GM21423 (cell line): Measurements from ENCODE around the gene AQP3.
"Not testable (repeated sequence)": the region's sequence is repeated elsewhere in the genome, so short reads cannot be mapped to it uniquely, and the experiment has no call there.

Experiments used
- ATAC-seq: cut with Tn5 transposase; IDR thresholded peaks from one replicate; pipeline ENCODE4 v1.9.1; 2021; ENCODE audit warnings: mild to moderate bottlenecking, moderate library complexity; ENCODE audit not compliant: unreplicated experiment

AQP3 gene

DNA sequence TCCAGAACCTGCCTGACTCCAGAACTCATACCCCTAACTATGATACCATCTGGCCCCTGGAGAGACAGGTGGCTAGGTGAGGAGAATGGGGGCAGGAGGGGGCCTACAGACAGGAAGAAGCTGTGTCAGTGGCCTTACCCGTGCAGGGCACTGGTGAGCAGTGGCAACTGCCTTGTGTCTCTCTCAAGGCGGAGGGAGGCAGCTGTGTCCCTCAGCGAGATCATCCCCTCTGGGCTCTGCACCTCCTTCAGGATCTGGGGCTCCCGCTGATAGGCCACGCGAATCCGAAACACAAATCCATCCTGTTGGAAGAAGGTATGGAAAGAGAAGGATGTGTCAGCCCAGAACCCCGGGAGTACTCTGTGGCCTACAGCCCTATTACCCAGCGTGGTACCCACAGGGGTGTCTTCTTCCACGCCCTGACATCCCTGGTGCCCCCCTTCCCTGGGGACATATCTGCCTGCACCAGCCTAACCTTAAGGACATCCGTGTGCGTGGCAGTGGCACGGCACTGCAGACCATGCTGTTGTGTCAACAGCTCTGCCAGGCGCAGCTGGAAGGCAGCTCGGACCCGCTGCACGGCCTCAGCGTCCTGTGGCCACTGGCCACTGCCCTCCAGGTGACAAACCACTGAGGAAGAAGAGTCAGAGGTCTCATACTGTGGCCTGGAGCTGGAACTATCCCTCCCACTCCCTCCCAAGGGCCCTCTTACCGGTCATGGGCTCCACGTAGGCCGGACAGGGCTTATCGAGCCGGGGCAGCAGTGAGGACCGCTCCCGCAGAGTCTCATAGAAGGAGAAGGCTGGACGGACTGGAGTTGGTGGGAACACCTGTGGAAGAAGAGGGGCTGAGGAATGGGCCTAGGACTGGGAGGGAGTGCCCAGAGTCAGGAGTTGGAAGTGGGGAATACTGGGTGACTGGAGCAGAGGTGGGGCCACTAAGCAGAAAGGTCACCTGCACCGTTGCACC lies 18.5 kb upstream of the AQP3 start:
- no peak for ATAC-seq

DNA sequence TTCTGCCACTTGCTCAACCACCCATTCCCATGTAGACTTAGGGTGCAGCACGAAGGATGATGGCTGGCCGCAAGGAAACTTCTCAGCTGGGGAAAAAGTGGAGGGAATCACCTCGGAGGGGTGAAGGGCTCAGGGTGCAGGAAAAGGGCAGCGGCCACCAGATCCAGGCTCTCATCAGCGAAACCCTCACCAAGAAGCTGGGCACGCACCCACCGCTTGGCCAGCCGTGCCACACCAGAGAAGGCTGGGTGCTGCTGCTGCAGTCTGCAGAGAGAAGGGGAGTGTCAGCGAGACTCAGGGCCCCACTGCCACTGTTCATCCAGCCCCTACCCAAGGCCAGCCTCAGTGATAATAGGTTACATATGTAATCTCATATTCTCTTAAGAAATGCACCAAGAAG lies 17.7 kb upstream of the AQP3 start:
- ATAC-seq = no peak

DNA sequence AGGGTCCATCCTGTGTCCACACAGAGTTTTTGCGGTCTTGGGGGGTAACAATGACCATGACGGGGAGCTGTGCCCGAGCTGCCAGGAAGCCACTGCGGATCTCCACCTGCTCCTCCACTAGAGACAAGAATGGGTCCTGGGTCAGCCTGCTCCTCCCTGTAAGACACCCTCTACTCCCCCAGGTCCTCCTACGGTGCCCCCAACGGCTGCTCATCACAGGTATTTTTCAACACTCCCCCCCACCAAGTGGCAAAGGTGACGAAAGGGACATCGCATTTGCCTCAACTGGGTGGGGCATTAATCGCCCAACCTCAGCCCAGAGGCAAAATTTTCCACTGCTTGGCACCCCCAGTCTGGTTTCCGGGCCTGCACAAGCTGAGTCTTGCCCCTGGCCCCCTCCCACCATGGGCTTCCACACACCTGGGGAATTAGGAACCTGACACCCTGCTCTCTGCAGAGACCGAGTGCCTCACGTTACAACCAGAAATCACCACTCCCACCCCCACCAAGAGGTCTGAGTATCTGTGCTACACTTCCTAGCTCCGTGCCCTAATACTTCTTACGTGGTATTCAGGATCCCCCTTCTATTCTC lies 16.7 kb upstream of the AQP3 start:
- no peak for ATAC-seq

DNA sequence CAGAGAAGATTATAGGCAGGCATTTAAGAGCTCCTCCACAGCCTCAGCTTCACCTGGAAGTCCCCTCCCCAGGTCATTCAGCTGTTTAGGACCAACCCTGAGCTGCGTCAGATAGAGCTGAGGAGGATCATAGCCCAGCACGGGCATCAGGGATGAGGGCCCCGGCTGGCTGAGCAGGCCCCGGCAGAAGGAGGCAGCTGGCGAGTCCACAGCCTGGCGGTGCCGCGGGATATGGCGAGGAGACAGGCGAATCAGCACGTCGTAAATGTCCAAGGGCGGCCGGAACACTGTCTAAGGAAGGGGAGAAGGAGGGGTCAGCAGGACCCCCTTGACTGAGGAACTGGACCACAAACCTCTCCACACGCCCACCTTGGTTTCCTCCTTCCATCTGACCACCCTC lies 15.8 kb upstream of the AQP3 start:
- ATAC-seq = no peak

DNA sequence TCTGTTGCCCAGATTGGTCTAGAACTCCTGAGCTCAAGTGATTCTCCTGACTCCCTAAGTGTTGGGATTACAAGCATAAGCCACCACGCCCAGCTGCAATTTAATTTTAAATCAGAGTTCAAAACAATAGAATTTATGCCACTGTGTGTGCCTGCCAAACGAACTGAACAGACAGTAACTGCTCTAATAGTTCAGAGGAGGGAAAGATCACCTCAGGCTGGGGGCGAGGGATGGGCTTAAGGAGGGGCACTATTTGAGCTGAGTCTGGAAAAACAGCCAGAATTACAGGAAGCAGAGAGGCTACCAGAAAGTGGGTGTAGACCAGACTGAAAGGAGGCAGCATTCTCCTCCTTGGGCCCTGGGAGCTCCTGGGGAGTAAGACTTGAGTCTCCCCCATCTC lies 14.1 kb upstream of the AQP3 start:
- ATAC-seq = no peak

DNA sequence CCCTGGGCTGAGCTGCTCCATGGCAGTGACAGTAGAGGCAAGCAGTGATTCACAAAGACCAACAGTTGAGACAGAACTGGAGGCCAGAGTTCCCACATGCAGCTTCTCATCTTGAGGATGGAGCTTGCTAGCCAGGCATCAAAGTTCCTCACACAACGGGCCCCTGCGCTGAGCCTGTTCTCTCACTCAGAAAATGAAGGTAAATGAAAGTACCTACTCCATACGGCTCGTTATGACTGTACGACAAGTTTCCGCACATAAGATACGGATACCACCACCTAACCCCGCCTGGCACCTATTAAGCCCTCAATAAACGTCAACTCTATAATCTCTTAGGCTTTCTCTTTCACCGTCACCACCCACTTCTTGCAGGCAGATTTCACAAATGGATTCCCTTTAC lies 13.5 kb upstream of the AQP3 start:
- no peak for ATAC-seq

DNA sequence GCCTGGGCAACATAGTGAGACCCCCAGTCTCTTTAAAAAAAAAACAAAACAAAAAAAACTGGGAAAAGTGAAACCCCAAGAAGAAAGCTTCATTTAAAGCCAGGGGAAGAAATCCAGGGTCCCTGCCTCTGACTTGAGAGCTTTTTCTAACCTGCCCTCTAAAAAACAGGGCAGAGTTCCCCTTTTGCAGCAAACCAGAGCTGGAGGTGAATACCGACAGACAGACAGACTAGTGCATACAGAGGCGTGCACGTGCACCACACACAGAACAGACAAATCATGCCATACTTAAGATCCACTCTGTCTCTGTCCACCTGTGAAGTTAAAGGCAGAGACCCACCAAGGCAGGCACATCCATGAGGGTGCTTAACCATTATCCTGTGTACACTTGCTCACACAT lies 11.7 kb upstream of the AQP3 start:
- ATAC-seq = no peak

DNA sequence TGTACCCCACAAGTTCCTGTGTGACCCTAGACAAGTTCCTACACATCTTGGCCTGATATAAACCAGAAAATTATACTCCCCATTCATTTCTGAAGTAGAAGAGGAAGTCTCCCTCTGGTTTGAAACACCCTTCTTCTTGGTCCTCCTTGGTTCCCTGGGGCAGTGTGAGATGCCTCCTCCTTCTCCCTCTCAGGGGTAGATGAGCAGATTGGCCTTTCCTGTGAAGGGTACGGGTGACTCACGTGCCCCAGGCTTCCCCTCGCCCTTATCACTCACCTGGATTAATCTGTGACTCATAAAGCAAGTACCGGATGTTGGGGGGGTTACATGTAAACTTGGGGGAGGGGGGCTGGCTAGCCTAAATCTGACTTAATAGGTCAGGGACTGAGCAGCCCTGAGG lies 11.1 kb upstream of the AQP3 start:
- ATAC-seq = no peak

DNA sequence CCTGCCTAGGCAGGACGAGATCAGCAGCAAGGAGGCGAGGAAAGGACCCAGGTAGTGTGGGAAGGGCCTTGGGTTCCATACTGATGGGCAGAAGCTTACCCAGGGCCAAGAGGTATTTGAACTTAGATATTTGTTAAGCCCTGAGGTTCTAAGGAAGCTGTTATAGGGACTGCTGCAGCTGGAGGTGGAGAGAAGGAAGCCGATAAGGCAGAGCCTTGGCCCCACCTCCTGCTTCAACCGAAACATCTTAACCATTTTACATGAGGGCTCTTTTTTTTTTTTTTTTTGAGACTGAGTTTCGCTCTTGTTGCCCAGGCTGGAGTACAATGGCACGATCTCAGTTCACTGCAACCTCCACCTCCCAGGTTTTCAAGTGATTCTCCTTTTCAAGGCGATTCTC lies 8.6 kb upstream of the AQP3 start:
- no peak for ATAC-seq

DNA sequence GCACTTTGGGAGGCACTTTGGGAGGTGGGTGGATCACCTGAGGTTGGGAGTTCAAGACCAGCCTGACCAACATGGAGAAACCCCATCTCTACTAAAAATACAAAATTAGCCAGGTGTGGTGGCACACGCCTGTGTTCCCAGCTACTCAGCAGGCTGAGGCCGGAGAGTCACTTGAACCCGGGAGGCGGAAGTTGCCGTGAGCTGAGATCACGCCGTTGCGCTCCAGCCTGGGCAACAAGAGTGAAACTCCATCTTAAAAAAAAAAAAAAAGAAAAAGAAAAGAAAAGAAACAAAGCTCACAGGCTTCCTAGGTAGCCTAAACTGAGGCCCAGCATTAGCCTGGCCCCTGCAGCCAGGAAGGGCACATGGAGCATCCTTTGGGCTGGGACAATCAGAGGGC lies 8.1 kb upstream of the AQP3 start:
- not testable (repeated sequence) for ATAC-seq

DNA sequence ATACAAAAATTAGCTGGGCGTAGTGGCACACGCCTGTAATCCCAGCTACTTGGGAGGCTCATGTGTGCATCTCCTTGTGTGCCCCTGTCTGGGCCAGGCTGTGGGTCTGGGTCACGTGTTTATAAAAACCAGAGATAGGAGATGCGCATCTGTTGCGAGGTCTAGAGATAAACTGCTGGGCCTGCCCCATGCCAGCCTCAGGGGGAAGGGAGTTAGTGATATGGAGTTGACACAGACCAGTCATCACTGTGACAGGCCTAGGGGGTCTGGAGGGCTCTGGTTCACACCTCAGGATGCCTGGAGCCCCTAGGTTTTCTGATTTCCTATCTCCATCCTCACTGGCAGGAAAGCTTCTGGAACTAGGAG lies 7.3 kb upstream of the AQP3 start:
- not testable (repeated sequence) for ATAC-seq

DNA sequence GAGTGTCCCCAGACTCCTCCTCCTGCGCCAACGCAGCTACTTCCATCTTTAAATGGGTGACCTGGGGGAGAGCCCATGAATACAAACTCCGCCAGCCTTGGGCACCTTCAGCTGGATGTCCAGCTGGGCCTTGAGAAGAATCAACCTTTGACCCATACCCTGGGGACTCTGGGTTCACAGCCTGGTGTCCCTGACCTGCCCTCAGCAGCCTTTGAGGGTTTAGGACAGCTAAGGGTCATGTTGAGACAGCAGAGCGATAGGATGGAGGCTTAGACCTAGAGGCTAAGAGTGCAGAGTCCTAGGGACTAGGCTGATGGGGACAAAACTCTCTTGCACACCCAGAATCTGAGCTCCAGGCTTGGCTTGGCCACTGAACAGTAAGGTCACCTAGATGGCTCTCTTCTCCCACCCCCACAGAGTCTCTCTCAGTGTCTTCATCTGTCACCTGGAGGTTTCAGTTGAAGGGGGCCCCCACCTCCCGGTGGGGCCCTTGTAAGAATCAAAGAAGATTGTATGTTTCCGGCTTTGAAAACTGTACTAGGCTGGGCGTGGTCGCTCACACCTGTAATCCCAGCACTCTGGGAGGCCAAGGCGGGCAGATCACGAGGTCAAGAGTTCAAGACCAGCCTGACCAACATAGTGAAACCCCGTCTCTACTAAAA lies 6.7 kb upstream of the AQP3 start:
- ATAC-seq = no peak

DNA sequence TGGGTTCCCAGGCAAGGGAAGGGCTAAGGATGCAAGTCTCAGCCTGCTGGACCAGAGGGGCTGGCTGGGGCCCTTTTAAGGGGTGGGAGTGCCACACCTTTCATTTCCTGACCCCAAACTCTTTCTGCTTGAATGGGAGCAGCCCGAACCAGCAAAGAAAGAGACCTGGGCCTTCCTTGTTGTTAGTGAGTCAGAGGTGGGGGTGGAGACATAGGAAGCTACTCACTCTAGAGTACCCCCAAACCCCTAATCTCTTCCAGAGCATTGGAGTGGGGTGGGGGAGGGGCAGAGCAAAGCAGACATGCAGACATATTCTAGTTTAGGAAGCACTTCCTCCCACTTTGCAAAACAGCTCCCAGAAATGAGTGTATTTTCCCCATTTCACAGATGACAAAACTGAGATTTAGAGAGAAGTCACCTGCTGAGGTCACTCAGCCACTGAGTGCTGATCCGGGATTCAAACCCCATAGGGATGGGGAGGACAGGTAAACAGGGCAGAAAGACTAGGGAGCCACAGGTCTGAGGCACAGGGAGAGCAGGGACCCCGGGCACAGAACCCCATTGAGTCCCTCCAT lies 6.0 kb upstream of the AQP3 start:
- no peak for ATAC-seq

DNA sequence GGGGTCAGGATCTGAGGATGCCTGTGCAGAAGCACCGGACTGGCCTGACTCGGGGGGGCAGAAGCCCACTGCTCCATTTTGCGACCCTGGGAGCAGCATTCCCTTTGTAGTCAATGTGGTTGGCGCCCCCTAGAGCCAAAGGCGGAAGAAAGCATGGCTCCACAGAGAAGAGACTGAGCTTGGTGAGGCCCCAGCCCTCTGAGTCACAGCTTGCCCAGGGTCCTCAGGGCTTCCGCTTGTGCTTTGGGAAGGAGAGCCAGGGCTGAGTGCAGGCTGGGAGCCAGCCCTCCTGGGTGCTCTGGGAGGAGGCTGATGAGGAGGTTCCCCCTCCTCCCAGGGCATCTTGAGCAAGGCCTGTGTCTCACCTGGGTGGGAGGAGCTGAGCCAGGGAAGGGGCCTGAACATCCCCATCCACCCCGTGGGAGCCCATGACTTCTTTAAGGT lies 5.5 kb upstream of the AQP3 start:
- ATAC-seq = no peak

DNA sequence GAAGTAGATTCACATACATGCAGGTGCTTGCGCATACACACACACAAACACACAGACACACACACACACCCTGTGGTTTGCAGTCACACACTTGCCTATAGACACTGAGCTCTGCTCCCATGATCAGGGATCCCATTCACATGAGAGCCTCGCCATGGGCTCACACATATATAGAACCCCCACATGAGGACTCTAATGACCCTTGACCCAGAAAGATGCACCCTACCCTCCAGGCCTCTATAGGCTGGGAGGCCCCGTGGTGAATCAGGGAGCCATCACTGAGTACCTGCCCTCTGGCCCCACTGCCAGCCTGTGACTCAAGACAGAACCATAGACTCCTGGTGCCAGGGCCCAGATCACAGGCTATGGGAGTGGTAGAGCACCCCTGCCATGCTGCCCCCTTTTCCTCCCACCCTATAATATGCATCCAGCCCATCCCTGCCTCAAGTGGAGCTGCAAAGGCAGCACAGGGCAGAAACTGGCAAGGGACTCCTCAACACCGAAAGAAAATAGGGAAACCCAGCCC lies 3.3 kb upstream of the AQP3 start:
- ATAC-seq = no peak

DNA sequence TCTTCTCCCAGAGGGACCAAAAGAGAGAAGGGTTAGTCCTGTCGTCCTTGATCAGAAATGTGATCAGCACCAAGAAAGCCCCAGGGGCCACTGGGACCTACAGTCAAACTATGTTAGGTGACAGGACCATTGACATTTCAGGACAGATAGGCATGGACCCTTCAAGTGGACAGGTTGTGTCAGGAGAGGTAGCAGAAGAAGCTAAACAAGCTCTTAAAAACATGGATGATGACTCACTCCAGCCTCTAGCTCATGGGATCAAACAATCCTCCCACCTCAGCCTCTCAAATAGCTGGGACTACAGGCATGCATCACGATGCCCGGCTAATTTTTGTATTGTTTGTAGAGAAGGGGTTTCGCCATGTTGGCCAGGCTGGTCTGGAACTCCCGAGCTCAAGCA lies 2.3 kb upstream of the AQP3 start:
- ATAC-seq = no peak

DNA sequence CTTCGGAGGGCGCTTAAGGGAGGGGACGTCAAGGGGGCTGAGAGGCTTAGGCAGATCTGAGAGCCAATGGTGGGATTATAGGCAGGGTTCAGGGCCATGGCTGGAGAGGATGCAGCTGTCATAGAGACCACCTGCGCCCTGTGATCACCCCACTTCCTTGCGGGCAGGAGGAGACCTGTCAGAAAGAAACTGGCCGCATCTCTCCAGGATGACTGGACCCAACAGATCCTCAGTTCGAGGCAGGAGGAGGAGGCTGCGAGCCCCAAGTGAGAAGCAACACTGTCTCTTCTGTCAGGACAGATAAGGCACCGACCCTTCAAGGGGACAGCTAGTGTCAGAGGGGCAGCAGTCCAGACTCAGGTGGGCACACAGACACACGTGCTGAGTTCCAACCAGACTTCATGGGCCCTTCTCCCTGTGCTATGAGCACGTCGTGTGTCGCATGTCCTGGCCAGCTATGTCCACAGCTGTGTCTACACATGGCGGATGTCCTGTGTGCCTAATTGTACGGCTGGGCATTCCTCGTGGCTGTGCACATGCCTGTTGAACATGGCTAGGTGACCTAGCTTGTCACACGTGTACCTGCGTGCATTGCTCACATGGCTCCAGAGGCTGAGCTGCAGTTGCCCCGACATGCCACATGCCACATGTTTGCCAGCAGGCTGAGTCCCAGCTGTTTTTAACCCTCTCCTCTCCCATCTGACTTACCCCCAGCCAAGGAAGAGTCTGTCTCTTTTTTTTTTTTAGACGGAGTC lies 583 bp upstream of the AQP3 start:
- ATAC-seq = no peak

DNA sequence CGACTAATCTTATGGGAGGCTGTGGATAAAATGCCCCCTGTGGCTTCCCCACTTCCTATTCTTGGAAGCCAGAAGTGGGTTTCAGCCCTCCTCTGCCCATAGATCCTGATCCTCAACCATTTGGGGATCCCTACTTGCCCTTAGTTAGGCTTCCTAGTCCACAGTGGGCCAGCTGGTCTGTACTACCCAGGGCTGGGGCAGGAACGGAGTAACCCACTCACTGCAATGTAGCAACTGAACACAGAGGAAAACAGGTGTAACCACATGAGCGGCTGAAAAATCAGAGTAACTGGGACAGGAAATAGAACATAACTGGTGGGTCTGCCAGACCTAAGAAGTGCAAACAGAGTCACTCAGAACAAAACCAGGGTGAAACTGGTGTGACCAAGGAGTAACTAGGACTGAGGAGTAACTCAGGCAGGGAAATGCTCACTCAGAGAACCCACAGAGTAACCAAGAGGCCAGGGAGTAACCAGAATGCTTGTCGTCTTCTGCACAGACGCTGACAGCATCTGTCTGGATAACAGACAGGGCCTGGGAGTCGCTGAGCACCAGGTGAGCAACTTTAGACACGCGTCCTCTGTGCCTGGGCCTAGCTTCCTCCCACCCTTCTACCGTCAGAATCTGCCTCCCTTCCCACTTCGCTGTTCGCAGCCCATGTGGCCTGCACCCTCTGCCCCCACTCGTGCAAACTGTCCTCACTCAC lies 1.0 kb downstream of the AQP3 start:
- peak; percentile 87 for ATAC-seq

DNA sequence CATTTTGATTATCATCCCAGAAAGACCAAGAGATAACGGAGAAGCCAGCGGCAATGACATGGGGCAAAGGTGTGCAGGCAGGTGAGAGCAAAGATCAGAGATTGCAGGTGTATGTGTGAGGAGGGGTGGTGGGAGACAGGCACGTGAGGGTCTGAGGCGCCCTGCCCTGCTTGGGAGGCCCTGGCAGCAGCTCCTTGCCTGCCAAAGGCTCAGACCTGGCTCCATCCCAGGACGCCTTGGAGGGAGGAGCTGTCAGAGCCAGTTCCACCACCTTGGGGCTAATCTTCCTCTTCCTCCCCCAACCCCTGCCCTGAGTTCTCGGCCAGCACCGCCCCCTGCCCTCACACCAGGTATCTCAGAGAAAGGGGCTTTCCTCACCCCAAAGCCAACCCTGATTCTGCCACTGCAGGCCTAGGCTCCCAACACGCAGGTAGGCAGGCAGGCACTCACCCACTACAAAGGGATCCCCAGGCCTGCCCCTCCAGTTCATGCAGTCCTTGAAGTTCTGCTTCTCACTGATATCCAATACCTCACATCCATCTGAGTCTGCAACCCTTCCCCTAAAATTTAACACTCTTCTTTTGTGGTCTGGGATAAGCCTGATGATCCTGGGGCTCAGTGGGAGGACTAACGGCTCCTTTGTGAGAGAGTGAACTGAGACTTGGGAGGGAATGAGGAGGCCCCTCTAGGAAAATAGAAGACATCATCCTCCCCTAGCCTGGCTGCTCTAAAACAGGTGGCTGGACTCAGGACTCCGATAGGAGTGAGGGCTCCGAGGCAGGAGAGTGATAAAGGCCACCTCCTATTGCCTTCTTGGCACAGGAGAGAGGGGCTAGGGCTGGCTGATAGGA lies 1.8 kb downstream of the AQP3 start:
- no peak for ATAC-seq
